HepG2 (cell line): ENCODE data around the gene CPEB3. TPM values are rescaled to one million over a fixed set of nuclear protein-coding genes. Genes with fewer than 3 reads are reported as not detected.

Source experiments
- CCDC6 ChIP-seq: sonication (generic); formaldehyde crosslinking; IDR thresholded peaks from 2 replicates; pipeline ENCODE4 v1.8.1; 2022; ENCODE audit warnings: mild to moderate bottlenecking, missing genetic modification reagents, moderate library complexity
- CEBPG ChIP-seq: IDR thresholded peaks from 2 replicates; pipeline ENCODE4 v1.6.1; 2016
- FOXJ3 ChIP-seq: sonication (generic); formaldehyde crosslinking; IDR thresholded peaks from 2 replicates; pipeline ENCODE4 v1.4.0; 2020; ENCODE audit warnings: missing genetic modification reagents, mild to moderate bottlenecking, borderline replicate concordance
- GATAD1 ChIP-seq: IDR thresholded peaks from 2 replicates; pipeline ENCODE4 v1.6.1; 2016; ENCODE audit warnings: missing genetic modification reagents, missing compliant biosample characterization
- HIVEP1 ChIP-seq: sonication (generic); formaldehyde crosslinking; IDR thresholded peaks from 2 replicates; pipeline ENCODE4 v1.4.0; 2020; ENCODE audit warnings: mild to moderate bottlenecking, missing genetic modification reagents
- HOXA7 ChIP-seq: sonication (generic); formaldehyde crosslinking; IDR thresholded peaks from 2 replicates; pipeline ENCODE4 v1.8.1; 2022; ENCODE audit warnings: mild to moderate bottlenecking, missing genetic modification reagents, moderate library complexity
- MAFF ChIP-seq: IDR thresholded peaks from 2 replicates; pipeline ENCODE4 v1.6.1; 2011; ENCODE audit warnings: low read depth, low read length, improper control_type of control experiment
- MYNN ChIP-seq: sonication (generic); formaldehyde crosslinking; IDR thresholded peaks from 2 replicates; pipeline ENCODE4 v1.4.0; 2020; ENCODE audit warnings: mild to moderate bottlenecking, low read depth, missing genetic modification reagents
- NFYB ChIP-seq: sonication (generic); formaldehyde crosslinking; IDR thresholded peaks from 2 replicates; pipeline ENCODE4 v1.4.0; 2020; ENCODE audit warnings: missing genetic modification reagents
- REL ChIP-seq: sonication (generic); formaldehyde crosslinking; conservative IDR thresholded peaks from 2 replicates; pipeline ENCODE4 v1.8.0; 2022; ENCODE audit warnings: mild to moderate bottlenecking, missing genetic modification reagents, moderate library complexity
- SKIL ChIP-seq: sonication (generic); formaldehyde crosslinking; IDR thresholded peaks from 2 replicates; pipeline ENCODE4 v1.8.0; 2022; ENCODE audit warnings: missing genetic modification reagents, mild to moderate bottlenecking, moderate library complexity, borderline replicate concordance
- ZFP82 ChIP-seq: sonication (generic); formaldehyde crosslinking; IDR thresholded peaks from 2 replicates; pipeline ENCODE4 v1.5.1; 2020; ENCODE audit warnings: mild to moderate bottlenecking, missing genetic modification reagents, borderline replicate concordance
- ZNF407 ChIP-seq: sonication (generic); formaldehyde crosslinking; IDR thresholded peaks from one replicate; pipeline ENCODE4 v1.5.1; 2020; ENCODE audit warnings: mild to moderate bottlenecking, missing genetic modification reagents; ENCODE audit errors: not compliant biosample characterization
- ZNF609 ChIP-seq: sonication (generic); formaldehyde crosslinking; IDR thresholded peaks from 2 replicates; pipeline ENCODE4 v1.4.0; 2020; ENCODE audit warnings: mild to moderate bottlenecking, missing genetic modification reagents, borderline replicate concordance
- polyA plus RNA-seq, 8 experiments: library from polyadenylated mRNA; depleted of rRNA in 3 of 8; stranded (reverse) in 7 of 8; unstranded in 1 of 8; fragments of >200 nt; fragmentation: Illumina TruSeq in 4 of 8; extraction: Trizol in 4 of 8; gene quantifications; 2 replicates each; pipeline versions ENCODE4 v1.2.1 to v1.2.3, GENCODE V29; 2011 to 2016; ENCODE audit warnings: low read depth in 4 of 8, missing spikeins in 1 of 8, mixed read lengths in 1 of 8; ENCODE audit not compliant: insufficient read depth in 1 of 8
- total RNA-seq, 5 experiments: library from RNA; depleted of rRNA; stranded (reverse); fragments of >200 nt; fragmentation: Illumina TruSeq; extraction: Trizol; gene quantifications; 2 replicates each; pipeline ENCODE4 v1.2.3, GENCODE V29; 2016; ENCODE audit warnings: low read depth in 1 of 5

The CPEB3 gene
- total and polyA plus RNA-seq, 2 of the 13 experiments (the other 11 are each of a cell fraction or from before 2014, with no cell fraction given), result 0.66 to 0.70 TPM

GRCh38 chr10:92113911-92114600 is 176.8 kb downstream of the CPEB3 start (continued):
- TF ChIP-seq ZFP82 (CRISPR knock-in tag) (no peak), GATAD1 (no peak), CEBPG (CRISPR knock-in tag) (peak; percentile 31; the same call in 1 of the 2 replicates), MYNN (CRISPR knock-in tag) (no peak), ZNF609 (CRISPR knock-in tag) (0 out of 2 replicates have a peak, but pooled peaks have one; percentile 18), FOXJ3 (CRISPR knock-in tag) (peak; percentile 62; the same call in 1 of the 2 replicates), MAFF (no peak), HOXA7 (CRISPR knock-in tag) (no peak), REL (CRISPR knock-in tag) (no peak), ZNF407 (CRISPR knock-in tag) (no peak), NFYB (no peak), HIVEP1 (CRISPR knock-in tag) (no peak), SKIL (CRISPR knock-in tag) (peak; percentile 42; the same call in 1 of the 2 replicates), CCDC6 (CRISPR knock-in tag) (no peak)
